BLaER1 treated with 17β-estradiol and CSF1 and Interleukin-3, amounts not matched to agents 10 nM and 100 nM (cell line): Measurements from ENCODE around the gene FEM1A.
"Not testable (repeated sequence)": the region's sequence is repeated elsewhere in the genome, so short reads cannot be mapped to it uniquely, and the experiment has no call there.

Experiments
- H3K27ac ChIP-seq, 11 experiments: shearing (Covaris generic); formaldehyde crosslinking; 2 replicates each; pipeline ENCODE4 v1.8.1; 2022
- H3K27me3 ChIP-seq, 11 experiments: shearing (Covaris generic); formaldehyde crosslinking; 2 replicates each; pipeline ENCODE4 v1.8.1; 2022
- H3K36me3 ChIP-seq, 11 experiments: shearing (Covaris generic); formaldehyde crosslinking; 2 replicates each; pipeline ENCODE4 v1.8.1; 2022
- H3K4me1 ChIP-seq, 10 experiments: shearing (Covaris generic); formaldehyde crosslinking; 2 replicates each; pipeline ENCODE4 v1.8.1; 2022
- H3K4me2 ChIP-seq, 11 experiments: shearing (Covaris generic); formaldehyde crosslinking; 2 replicates each; pipeline ENCODE4 v1.8.1; 2022
- H3K4me3 ChIP-seq, 10 experiments: shearing (Covaris generic); formaldehyde crosslinking; 2 replicates each; pipeline ENCODE4 v1.8.1; 2022
- H3K9ac ChIP-seq, 11 experiments: shearing (Covaris generic); formaldehyde crosslinking; 2 replicates each; pipeline ENCODE4 v1.8.1; 2022
- H3K9me3 ChIP-seq, 11 experiments: shearing (Covaris generic); formaldehyde crosslinking; replicated peaks in 1 of 11; 2 replicates each; pipeline ENCODE4 v1.8.1; 2022
- H4K20me1 ChIP-seq, 11 experiments: shearing (Covaris generic); formaldehyde crosslinking; 2 replicates each; pipeline ENCODE4 v1.8.1; 2022
- Cebpa-rat ChIP-seq, 11 experiments: shearing (Covaris generic); IDR thresholded peaks; 2 replicates each; pipeline ENCODE4 v1.8.1; 2022

FEM1A gene

DNA sequence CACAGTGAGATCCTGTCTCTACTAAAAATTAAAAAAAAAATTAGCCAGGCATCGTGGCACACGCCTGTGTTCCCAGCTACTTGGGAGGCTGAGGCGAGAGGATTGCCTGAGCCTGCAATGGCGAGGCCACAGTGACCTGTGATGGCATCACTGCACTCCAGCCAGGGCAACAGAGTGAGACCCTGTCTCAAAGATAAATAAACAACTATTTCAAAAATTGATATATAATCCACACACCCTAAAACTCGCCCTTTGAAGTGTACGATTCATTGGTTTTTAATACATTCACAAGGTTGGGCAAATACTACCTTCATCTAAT lies 52.1 kb downstream of the FEM1A start:
- H3K36me3 ChIP-seq: peaks cover 93 to 100% (median 98%) of the 10 kb centered on the region in 11 experiments

DNA sequence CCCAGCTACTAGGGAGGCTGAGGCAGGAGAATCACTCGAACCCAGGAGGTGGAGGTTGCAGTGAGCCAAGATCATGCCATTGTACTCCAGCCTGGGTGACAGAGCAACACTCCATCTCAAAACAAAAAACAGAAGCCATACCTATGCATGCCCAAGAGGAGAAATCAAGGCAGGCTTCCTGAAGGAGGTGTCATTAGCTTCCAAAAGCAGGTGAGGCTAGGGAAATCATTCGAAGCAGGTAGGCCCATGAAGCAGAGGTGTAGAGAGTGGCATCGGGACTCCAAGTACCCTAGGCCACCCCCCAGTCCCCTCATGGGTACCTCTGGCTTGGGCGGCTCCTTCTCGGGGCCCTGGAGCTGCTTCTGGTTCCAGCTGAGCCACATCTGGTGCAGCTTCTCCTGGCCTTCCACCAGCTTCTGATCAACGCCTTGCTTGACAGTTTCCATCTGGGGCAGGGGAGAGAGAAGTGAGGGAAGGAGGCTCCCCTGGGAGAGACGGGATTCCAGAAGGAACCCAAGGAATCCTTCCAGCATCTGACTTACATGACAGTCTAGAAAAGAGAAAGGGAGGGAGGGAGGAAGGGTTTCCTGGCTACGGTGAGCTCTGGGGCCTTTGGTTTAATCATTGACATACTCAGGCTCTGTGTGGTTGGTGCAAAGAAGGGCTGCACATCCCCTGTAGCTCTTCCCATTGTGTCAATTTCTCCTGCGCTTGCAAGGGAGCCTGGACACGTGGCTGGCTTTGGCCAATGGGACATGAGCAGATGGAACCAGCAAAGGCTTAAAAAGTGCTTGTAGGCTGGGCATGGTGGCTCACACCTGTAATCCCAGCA lies 53.0 kb downstream of the FEM1A start:
- H3K4me2 ChIP-seq: no peak overlapping the region
- H3K4me1 ChIP-seq: peaks cover 0 to 15% (median 6%) of the 10 kb centered on the region in 10 experiments; a peak in 15 of 20 replicates
- no peak overlapping the region for H3K4me3 ChIP-seq
- H3K27me3 ChIP-seq: no peaks in the 10 kb centered on the region
- H3K9ac ChIP-seq: no peak overlapping the region
- peak overlapping the region in 3 of 11 experiments; percentile 5 to 40 (median 32); a peak in 5 of 22 replicates for H3K27ac ChIP-seq
- no peak for TF ChIP-seq Cebpa-rat (IDR thresholded peaks at IDR 0.05)
- H3K9me3 ChIP-seq: no peaks in the 10 kb centered on the region
- H3K36me3 ChIP-seq: peaks cover 92 to 100% (median 97%) of the 10 kb centered on the region in 11 experiments
- peaks cover 0 to 50% (median 0%) of the 10 kb centered on the region in 11 experiments; a peak in 6 of 22 replicates for H4K20me1 ChIP-seq

More for the DNA sequence above, 52.1 kb downstream of the FEM1A start:
- H3K4me1 ChIP-seq: peaks cover 0 to 15% (median 5%) of the 10 kb centered on the region in 10 experiments; a peak in 11 of 20 replicates
- no peak overlapping the region for H3K27ac ChIP-seq
- no peaks in the 10 kb centered on the region for H3K27me3 ChIP-seq
- no peak for TF ChIP-seq Cebpa-rat (IDR thresholded peaks at IDR 0.05)
- no peak overlapping the region for H3K4me2 ChIP-seq
- peaks cover 0 to 43% (median 0%) of the 10 kb centered on the region in 11 experiments; a peak in 6 of 22 replicates for H4K20me1 ChIP-seq
- H3K9ac ChIP-seq: no peak overlapping the region
- H3K4me3 ChIP-seq: no peak overlapping the region
- no peaks in the 10 kb centered on the region for H3K9me3 ChIP-seq

DNA sequence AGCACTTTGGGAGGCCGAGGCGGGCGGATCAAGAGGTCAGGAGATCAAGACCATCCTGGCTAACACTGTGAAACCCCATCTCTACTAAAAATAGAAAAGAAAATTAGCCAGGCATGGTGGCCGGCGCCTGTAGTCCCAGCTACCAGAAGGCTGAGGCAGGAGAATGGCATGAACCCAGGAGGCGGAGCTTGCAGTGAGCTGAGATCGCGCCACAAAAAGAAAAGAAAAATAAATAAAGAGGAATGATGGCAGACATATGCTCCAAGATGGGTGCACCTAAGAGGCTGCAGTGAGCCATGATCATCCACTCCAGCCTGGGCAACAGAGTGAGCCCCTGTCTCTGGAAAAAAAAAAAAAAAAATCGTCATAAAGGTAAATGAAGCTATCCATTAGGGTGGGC lies 54.4 kb downstream of the FEM1A start:
- Histone ChIP-seq H3K36me3 (peaks cover 93 to 100% (median 98%) of the 10 kb centered on the region in 11 experiments), H4K20me1 (peaks cover 0 to 55% (median 0%) of the 10 kb centered on the region in 11 experiments; a peak in 6 of 22 replicates), H3K4me1 (peaks cover 4 to 15% (median 8%) of the 10 kb centered on the region in 10 experiments; a peak in 17 of 20 replicates)
- H3K9me3 ChIP-seq, H3K27me3 ChIP-seq, H3K9ac ChIP-seq, H3K4me2 ChIP-seq, H3K4me3 ChIP-seq, H3K27ac ChIP-seq: not testable (repeated sequence)

GRCh38 chr19:4847190-4847973 lies 55.8 kb downstream of the FEM1A start:
- Histone ChIP-seq H3K4me3 (no peak overlapping the region), H3K36me3 (peaks cover 91 to 100% (median 98%) of the 10 kb centered on the region in 11 experiments), H3K9me3 (no peaks in the 10 kb centered on the region), H3K9ac (no peak overlapping the region), H3K4me2 (no peak overlapping the region), H4K20me1 (peaks cover 0 to 63% (median 6%) of the 10 kb centered on the region in 11 experiments; a peak in 12 of 22 replicates), H3K27ac (no peak overlapping the region), H3K4me1 (peaks cover 0 to 29% (median 11%) of the 10 kb centered on the region in 10 experiments; a peak in 15 of 20 replicates), H3K27me3 (no peaks in the 10 kb centered on the region)
- no peak for TF ChIP-seq Cebpa-rat (IDR thresholded peaks at IDR 0.05)

GRCh38 chr19:4849019-4849418 lies 57.5 kb downstream of the FEM1A start:
- Histone ChIP-seq H3K9ac (no peak overlapping the region), H4K20me1 (peaks cover 0 to 72% (median 8%) of the 10 kb centered on the region in 11 experiments; a peak in 12 of 22 replicates), H3K9me3 (no peaks in the 10 kb centered on the region), H3K27ac (no peak overlapping the region), H3K27me3 (no peaks in the 10 kb centered on the region), H3K4me3 (no peak overlapping the region), H3K4me1 (peaks cover 0 to 29% (median 12%) of the 10 kb centered on the region in 10 experiments; a peak in 15 of 20 replicates), H3K36me3 (peaks cover 84 to 100% (median 97%) of the 10 kb centered on the region in 11 experiments), H3K4me2 (no peak overlapping the region)
- TF ChIP-seq Cebpa-rat (IDR thresholded peaks at IDR 0.05): no peak
